ENCODE results near the gene ABCB11.

DNA sequence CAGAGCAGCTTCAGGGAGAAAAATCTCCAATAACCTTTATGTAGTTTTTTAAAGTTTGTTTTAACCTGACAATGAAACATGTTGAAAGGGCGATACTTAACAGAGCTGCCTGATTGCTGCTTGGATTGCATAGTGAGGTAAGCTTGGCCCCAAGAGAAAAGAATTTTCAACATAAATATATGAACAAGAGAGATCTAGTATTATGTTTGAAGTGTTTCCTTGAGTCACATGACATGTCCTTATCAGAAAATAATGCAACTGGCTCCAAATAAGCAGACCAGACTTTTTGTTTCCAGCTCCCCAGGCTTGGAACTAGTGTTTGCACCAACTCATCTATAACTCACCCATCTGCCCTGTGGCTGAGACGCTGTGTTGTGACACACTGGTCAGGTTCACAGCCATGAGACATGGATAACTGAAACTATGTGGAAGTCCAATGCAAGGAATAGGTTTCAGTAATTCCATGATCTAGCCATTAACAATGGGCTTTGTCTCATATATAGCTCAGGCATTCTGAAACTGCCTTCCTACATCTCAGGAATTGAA, 44.7 kb downstream of the ABCB11 start:
- TF ChIP-seq, protein P1, sequence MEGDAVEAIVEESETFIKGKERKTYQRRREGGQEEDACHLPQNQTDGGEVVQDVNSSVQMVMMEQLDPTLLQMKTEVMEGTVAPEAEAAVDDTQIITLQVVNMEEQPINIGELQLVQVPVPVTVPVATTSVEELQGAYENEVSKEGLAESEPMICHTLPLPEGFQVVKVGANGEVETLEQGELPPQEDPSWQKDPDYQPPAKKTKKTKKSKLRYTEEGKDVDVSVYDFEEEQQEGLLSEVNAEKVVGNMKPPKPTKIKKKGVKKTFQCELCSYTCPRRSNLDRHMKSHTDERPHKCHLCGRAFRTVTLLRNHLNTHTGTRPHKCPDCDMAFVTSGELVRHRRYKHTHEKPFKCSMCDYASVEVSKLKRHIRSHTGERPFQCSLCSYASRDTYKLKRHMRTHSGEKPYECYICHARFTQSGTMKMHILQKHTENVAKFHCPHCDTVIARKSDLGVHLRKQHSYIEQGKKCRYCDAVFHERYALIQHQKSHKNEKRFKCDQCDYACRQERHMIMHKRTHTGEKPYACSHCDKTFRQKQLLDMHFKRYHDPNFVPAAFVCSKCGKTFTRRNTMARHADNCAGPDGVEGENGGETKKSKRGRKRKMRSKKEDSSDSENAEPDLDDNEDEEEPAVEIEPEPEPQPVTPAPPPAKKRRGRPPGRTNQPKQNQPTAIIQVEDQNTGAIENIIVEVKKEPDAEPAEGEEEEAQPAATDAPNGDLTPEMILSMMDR (IDR thresholded peaks at IDR 0.05), result no peak
- no peak for TF ChIP-seq EZH2 (IDR thresholded peaks at IDR 0.05; ENCODE audit: borderline replicate concordance, insufficient read depth, low read depth, low read length, poor library complexity, severe bottlenecking)
